Activated CD8-positive, alpha-beta memory T cell treated with anti-CD3 and anti-CD28 coated beads for 4 hours (primary cell): Measurements from ENCODE around the gene RAD23A.

Source experiments
- DNase-seq, 2 donors: peaks; one replicate each; pipeline ENCODE4 v3.0.0-alpha.2; 2020; ENCODE audit warnings: low read depth in 2 of 2

The RAD23A gene

DNA sequence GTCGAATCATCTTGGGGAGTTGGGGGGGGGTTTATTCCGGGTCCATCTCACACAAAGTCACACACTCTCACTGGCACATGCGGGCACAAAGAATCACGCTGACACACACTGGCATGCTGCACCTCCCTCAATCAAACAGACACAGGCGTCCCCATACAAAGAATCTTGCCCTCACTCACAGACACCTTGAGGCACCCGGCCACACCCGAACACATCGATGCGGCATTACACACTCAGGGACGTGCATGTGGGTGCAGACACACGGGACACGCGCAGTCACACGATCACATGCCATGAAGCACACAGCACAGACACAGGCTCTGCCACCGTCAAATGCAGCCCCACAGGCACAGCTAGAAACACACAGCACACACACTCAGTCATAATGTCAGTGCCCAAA lies 57.4 kb downstream of the RAD23A start:
- no peak for DNase-seq
